GM21528 (cell line): ENCODE results near the gene CRABP2.

Source experiments
- ATAC-seq: cut with Tn5 transposase; IDR thresholded peaks from one replicate; pipeline ENCODE4 v1.9.1; 2021; ENCODE audit warnings: mild to moderate bottlenecking, moderate library complexity; ENCODE audit not compliant: unreplicated experiment, low FRiP score

CRABP2 gene

DNA sequence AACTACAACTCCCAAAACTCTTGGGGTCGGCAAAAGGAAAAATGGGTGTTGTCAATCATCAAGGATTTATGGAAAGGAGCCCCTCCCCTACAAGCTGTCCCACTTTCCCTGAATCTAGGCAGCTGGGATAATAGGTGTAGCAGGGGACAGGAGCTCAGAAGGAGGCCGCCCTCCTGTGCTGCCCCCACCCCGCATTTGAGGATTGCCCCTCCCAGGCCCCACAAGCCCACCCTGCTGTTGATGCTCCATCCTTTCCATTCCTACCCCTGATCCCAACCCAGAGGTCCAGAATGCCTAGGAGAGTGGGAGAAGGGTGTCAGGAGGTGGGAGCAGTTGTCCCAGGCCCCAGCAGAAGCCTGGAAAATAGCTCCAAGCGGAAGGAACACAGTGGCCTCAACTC, 37.4 kb upstream of the CRABP2 start:
- ATAC-seq, result no peak

DNA sequence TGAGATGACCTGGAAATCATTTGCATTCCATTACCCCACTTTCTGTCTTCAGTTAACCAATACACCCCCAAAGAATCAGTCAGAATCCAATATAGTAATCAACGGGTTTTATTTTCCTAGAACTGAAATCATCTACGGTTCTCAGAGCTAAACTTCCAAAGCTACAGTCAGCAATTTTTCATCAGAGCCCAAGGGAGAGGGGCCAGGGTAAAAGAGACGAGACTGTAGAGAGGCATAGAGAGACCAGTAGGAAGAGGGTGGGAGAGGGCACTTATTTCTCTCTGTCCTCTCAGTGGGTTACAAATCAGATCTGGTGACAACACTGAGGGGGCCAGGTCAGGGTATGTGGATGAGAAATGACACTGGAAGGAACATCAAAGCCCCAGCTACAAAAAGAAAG, 36.6 kb upstream of the CRABP2 start:
- ATAC-seq, result no peak

DNA sequence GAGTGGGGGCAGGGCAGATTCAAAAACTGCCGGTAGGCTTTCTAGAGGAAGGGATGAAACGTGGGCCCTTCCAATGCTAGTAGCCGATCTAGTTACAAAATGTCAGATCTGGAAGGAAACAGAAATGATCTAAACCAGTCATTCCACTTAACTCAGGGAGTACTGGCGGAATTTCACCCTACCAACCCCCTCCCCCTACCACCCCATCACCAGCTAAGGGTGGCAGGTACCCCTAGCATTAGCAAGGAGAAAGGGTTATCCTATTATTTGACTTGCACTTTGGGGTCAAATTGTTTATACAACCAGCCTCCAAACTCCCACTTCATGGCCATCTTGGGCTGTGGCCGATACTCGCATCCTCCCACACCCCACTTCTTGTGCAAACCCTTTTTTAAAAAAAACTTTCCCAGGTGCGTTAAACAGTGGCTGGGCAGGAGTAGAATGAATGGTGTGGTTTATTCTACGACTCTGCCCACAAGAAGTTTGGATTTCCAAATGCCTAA, 36.1 kb upstream of the CRABP2 start:
- ATAC-seq, result peak; percentile 1

DNA sequence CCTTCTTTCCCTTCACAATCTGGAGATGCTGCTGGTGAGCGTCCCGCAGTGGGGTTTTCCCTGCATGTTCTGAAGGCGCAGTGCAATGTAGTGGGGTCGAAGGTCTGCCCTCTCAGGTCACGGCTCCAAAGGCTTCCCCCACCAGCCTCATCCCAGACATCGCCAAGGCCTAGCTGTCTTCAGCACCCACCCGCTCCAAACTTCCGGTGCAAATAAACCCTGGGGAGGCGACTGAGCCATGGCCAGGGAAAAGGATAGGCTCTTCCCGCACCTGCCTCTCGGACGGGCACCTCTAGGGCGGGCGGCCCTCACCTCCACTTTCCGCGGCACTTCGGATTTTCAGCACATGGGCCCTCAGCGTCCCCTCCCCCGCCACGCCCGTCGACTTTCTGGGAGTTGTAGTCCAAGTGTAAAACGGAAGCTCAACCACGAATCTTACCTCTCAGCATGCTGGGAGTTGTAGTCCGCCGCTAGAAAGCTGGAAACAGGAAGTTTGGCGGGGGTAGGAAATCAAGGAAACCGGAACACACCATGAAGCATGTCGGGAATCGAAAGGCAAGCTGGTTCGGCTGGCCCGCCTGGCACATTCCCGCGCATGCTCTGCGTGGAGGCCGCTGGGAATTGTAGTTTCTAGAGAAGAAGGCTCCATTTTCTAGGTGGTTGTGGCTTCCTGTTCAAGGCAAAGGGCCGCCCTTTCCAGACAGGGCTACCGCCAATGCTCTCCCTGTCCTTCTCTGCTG, 35.5 kb upstream of the CRABP2 start, which contains the start of gene MRPL24:
TSS of gene MRPL24 (minus strand) at position 348 of the 740 bp plus-strand sequence. CDS start 2,384 bp downstream, outside the sequence.
- peak; percentile 82 for ATAC-seq

DNA sequence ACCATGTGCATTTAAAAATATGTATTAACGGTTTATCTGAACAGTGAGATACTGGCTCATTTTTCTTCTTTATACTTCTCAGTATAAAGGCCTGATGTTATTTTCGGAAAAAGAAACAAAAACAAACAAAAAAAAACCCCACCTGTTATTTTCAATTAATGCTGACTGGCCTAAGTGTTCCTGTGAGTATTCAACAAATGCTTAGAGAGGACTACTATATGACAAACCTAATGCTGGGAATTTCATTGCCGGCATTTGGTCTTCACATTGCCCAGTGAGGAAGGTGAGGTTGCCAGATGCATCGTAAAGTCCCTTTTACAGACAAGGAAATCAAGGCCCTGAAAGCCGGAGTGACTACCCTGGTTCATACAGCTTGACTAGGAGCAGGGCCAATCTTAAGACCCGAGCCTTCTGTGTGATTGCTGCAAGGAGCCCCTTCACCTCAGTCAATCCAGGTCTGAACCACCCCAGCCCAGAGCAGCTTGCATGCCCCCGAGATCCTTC, 34.9 kb upstream of the CRABP2 start:
- peak; percentile 2 for ATAC-seq

DNA sequence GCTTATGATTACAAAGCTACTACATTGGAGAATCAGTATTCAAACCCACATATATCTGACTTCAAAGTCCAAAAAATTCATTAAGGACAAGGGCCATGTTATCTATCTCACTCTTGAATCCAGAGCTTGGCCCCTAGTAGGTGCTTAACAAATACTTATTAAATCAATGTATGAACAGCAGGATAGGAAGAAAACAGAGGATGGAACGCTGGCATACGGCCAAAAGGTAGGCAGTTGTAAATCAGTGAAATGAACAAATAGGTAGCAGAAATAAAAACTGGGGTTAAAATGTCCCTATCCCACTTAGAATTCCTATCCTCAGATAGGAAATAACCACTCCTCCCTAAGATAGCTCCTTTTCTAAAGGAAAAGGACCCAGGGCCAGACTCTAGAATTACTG, 33.5 kb upstream of the CRABP2 start:
- ATAC-seq, result no peak

DNA sequence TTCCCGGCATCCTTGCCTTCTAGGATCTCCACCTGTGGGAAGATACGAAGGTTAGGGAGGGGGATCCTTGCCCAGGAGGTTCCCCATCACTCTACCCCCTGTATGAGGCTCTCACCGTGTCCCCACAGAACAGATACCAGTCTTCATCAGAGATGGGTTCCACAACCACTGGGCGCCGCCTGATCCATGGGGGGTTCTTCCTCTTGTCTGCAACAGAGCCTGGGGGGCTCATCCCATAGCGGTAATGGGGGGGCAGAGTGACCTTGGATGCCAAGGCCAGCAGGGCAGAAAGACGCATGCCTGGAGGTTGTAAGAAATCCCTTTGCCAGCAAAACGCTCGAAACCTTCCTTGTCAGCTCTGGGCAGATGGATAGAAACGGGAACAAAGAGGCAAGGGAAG, 33.0 kb upstream of the CRABP2 start:
- no peak for ATAC-seq

DNA sequence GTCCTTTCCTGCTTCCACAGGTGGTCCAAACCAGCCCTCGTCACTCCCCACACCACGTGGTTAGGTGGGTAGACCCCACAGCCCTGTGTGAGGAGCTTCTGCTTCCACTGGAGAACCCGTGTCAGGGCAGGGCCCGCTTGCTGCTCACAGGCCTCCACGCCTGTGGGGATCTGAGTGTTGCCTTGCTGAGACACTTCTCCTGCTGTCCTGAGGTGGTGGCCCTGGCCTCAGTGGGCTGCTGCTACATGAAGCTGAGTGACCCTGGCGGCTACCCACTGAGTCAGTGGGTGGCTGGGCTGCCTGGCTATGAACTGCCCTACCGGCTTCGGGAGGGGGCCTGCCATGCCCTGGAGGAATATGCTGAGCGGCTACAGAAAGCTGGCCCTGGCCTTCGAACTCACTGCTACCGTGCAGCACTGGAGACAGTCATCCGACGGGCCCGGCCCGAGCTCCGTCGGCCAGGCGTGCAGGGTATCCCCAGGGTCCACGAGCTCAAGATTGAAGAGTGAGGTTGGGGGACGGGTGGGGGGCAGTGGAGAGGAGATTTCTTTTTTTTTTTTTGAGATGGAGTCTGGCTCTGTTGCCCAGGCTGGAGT, 28.7 kb upstream of the CRABP2 start:
- no peak for ATAC-seq

DNA sequence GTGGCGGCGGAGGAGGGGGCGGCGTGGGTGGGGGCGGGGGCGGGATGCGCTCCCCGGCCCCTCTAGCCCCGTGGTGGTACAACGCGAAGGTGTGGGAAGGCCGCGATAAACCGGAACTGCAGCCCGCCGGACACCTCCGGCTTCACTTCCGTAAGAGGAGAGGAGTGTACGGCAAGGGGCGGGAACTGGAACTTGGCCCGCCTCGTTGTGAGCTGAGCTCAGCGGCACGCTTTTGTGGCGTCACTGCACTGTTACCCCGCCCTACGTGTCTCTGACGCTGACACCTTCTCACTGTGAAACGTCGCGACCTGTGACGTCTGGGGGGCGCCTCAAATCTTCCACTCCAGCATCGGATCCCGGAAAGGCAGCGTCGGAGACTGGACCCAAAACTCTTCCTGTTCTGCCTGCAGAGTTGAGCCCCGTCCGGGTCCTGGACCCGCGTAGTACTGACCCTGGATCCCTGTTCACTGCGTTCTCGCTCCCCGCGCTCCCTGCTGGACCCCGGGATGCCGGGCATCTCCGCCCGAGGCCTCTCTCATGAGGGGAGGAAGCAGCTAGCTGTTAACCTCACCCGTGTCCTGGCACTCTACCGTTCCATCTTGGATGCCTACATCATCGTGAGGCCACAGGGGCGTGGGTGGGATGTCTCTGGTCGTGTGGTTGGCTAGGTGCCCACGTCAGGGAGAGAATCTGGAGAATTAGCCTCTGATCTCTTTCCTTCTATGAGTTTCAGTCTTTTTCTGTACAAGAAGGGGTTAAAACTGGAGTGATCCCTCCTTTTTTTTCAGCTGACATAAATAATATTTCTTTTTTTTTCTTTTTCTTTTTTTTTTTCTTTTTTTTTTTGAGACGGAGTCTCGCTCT, 23.4 kb upstream of the CRABP2 start, which contains the start of gene ISG20L2:
TSS of gene ISG20L2 (minus strand) at position 168 of the 864 bp plus-strand sequence. CDS start 1,114 bp downstream, outside the sequence.
- peak; percentile 89 for ATAC-seq

DNA sequence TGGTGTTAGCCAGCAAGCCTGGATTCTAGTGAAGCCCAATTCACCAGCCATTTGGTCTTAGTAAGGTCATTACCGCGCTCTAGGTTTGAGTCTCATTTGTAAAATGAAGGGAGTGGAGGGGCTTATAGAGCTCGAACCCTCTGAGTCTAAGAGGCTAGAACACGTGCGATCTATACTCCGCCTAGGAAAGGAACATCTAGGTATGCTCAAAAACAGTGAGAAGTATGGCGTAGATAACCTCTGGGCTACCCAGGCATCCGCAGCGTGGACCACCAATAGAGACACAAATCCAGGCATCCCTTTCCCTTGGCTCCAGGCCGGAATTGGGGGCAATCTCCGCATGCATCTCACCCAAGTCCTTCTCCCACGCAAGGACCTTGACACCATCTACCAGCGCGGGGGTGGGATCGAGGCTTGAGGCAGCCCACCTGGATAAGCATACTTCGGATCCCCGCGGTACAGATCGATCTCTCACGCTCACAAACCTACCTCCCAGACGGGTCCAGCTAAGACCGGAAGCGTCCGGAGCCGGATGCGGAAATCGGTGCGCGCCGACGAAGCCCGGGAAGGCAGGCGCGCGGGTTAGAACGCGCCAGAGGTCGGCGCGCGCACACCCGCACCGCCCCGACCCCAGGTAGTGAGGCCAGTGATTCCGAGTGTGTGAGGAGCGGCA, 22.7 kb upstream of the CRABP2 start, which contains the start of gene METTL25B:
TSS of gene METTL25B (plus strand) at position 544 of the 673 bp plus-strand sequence. CDS start 636 bp downstream, outside the sequence.
- peak; percentile 53 for ATAC-seq

DNA sequence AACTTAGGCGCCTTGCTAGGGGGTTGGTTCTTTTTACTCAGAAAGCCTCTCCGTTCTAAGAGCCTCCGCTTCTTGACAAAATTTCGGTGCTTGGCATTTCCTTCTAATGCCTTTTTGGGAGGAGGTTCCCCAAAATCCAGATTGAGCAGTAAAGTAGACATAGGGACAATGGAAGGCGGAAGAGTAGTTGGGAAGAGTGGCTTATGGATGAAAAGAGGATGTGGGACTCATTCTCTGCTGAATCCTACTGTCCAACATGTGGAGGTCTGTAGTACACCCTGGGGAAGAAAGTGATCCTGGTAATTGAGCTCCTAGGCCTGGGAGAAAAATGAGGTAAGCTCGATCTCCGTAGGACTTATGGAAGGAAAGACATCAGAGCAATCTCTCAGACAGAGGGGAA, 22.1 kb upstream of the CRABP2 start:
- no peak for ATAC-seq

DNA sequence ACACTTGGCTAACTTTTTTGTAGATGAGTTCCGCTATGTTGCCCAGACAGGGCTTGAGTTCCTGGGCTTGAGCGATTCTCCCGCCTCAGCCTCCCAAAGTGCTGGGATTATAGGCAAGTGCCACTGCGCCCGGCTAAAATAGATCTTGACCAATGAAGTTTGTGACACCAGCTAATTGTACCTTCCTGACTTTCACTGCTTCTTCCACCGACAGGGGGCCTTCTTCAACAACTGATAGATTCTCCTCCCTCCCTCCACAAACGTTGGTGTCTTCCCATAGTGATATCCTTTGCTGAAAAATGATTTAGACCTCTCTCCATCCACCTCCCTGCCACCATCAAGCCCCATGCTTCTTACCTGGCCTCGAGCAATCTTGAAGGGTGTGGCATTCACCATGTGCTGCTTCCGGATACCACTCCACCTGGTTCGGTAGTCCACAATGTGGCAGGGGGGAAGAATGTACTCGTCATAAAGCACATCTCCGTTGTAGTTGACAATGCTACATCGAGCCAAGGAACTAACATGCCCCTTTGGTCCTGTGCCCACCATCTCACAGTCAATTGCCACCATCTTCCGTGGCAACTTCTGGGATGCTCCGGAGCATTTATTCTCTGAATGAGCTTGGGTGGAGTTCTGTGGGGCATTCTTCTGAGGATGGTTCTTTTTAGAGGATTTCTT, 21.3 kb upstream of the CRABP2 start:
- ATAC-seq, result no peak

DNA sequence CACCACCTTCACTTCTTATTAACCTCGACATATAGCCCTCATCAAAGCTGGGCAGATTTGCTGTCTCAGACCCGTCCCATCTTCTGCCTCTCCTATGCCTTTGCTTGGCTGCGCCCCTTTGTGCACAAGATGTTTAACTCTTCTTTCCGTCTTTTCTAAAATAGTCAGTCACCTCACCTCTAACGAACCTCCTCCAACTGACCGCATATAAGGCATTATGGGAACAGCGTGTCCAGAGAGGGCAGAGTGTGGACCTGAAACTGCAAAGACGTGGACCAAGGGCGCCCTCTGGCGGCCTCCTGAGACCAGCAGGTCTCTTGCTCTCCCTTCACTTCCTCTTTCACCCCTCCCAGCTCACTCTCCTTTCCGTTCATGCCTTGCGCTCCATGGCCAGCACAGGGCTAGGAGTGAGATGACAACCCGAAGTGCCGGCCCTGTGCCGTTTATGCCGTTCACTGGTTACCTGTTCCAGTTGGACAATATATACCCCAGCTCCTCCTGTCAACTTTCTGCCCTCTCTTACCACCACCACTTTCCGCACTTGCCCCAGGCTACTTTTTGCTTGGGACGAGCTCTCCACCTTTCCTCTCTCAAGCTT, 20.4 kb upstream of the CRABP2 start:
- ATAC-seq, result no peak

DNA sequence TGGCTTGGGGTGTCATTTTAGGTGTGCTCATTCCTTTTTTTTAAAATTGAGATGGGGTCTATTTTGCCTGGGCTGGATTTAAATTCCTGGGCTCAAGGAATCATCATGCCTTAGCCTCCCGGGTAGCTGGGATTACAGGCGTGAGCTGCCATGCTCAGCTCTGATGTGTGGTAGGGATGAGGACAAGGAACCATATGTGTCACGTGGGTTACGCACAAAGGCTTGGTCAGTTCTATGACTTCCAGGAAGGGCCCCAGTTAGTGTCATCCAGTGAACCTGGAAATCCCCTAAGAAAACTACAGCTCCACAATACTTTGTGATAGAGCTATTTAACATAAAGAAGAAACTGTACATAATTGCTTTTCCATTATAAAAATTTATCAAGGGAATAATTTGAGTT, 16.2 kb upstream of the CRABP2 start:
- ATAC-seq, result no peak

DNA sequence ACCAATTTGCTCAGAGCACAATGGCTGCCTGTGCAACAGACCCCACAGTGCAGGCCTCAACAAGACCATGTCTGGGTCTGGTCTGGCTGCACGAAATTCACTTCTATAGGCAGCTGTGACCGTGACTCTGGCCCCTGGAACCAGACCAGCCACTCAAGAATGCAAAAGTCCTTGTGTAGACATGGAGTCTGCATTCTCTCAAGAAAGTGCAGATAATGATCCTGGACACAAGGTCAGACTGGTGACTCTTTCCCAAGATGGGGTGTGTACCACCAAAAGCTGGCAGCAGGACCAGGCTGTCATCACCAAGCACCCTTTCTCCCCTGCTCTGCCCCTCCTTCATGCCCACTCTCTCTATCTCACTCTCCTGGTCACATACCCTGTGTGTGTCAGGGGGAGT, 15.7 kb upstream of the CRABP2 start:
- no peak for ATAC-seq

DNA sequence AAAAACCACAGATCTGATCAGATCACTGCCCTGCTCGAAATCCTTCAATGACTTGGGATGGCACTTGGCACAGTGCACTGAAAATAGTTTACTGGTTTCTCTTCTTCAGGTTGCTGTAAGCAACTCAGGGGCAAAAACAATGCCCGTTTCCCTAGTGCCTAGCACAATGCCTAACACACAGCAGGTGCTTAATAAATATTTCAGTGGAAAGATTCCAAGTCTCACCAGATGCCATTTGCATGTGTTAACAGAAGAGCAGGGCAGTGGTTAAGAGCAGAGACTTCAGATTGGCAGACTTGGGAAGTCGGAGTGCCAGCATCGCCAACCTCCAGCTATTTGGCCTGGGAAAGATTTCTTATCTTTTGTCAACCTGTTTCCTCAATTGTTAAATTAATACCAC, 12.0 kb upstream of the CRABP2 start:
- no peak for ATAC-seq

DNA sequence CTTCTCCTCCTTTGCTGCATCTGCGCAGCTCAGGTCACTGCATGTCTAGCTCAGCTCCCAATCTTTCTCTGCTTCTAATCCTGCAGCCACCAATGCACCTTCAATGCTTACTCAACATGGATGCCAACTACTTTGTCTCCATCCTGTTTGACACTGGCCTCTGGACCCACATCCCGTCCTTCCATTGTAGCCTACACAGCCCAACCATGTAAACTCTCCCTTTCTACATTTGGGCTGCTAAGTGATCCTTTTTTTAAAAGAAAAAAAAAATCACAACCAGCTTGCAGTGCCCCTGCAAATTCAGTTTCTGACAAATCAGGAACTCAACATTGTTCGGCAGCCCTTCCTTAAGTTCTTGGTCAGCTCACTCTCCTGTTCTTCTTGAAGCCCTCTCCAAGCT, 9.4 kb upstream of the CRABP2 start:
- no peak for ATAC-seq

DNA sequence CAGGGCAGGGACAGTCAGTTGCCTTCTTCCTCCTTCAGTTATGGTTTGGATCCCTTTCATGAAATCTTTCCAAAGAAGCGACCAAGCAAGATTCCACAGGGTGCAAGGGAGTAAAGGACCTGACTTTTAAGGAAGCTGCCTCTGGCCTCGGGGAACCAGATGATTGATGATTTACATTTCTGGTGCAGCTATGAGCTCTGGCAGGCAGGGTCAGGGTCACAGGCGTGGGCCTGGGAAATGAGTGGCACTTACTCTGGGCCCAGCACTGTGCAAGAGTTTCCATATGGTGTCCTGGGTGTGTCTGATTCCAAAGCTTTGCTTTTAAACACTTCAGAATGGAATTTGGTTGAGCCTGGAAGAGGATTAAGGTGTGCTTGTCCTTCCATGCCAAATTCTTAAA, 7.2 kb upstream of the CRABP2 start:
- no peak for ATAC-seq
